ENCODE results near the gene ARHGAP45. TPM values are rescaled to one million over a fixed set of nuclear protein-coding genes. Genes with fewer than 3 reads are reported as not detected.

Gene ARHGAP45
- total RNA-seq, 1 donor from 2014 or later = 10.2 TPM

DNA sequence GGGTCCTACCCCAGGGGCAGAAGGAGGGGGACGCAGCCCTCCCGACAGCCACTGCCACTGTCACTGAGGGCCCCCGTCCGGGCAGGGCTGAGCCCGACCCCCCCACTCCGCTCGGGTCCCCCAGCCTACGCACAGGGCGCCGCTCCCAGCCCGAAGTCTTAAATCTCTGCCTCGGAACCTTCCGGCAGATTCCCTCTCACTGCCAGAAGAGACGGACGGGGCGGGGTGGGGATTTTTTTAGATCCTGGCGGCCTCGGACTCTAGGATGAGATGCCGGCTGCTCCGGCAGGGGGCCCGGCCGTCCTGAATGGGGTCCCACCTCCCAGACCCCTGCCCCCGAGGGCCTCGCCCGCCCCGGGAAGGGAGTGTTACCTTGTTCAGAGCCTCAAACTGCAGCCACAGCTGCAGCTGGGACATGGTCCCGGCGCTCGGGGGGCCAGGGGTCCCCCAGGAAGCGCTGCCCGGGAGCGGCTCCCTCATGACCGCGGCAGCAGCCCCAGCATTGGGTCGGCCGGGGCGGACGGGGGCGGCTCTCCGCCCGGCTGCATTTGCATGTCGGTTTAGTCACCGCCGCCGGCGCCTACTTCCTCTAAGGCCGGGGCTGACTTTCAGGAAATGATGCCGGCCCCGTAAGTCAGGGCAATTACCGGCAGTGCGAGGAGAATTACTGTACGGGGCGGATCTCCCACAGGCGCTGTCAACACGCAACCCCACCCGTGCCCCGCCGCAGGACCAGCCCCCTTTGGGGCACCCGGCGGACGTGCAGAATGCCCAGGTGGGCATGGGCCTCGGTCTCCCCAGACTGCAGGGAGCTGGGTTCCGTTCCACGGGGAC, 65.0 kb downstream of the ARHGAP45 start:
- peak; percentile 82 for DNase-seq (ENCODE audit: low read depth, low spot score)

DNA sequence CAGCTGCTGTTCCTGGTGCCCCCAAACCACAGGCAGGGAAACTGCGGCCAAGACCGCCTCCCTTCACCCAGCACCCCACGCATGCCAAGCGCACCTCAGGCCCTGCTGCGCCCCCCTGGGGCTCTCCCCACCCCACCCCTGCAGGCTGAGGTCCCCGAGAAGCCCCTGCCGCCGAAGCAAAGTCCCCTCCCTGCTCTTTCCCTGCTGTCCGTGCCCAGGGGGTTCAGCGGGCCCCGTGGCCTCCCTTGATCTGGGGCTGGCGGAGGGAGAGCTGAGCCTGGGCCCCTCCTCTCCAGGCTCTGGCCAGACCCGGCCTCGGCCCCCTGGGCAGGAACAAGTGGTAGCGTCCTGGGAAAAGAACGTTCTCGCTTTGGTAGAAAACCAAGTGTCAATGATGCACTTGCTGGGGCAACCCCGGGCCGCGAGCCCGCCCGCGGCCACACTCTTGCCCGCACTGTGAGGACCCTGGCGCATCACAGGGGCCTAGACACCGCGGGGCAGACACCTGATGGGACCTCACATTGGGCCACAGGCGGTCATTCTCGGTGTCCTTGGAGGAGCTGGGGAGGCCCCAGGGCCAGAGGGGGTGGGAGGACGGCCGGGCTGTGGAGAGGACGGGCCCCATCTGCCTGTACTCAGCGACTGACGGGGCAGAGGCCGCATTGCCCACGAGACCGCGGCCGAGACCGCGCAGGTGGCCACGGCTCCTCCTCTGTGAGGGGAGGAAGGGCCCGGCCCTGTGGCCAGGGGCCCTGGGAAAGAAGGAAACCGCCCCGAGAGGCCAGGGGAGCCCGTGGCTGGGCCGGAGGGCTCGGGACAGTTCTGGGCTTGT, 65.8 kb downstream of the ARHGAP45 start:
- no peak for DNase-seq (ENCODE audit: low read depth, low spot score)

DNA sequence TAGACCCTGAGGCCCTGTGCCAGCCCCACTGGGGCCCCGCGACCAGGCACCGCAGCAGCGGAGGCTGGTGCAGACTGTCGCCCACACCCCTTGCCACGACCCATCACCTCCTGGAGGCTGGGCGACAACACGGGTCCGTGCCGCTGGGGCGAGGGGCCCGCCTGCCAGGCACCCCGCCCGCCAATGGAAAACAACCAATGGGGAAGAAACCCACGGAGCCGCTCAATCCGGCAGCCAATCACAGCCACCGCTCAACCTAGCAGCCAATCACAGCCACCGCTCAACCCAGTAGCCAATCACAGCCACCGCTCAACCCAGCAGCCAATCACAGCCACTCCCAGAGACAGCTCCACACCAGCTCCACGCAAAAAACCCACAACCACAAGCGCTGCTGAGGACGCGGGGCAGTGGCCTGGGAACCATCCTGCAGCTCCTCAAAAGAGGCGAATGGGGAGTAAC, 66.5 kb downstream of the ARHGAP45 start:
- DNase-seq (ENCODE audit: low read depth, low spot score) = no peak

DNA sequence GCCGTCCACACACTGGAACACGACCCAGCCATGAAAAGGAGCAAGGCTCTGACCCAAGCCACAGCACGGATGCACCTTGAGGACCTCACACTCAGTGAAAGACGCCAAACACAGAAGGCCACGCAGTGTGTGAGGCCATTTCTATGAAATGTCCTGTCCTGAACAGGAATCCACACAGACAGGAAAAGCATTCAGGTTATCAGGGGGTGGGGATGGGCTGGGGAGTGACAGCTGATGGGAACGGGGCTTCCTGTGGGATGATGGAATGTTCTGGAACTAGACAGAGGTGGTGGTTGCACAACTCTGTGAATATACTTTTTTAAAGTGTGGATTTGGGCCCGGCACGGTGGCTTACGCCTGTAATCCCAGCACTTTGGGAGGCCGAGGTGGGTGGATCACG, 67.5 kb downstream of the ARHGAP45 start:
- no peak for DNase-seq (ENCODE audit: low read depth, low spot score)

DNA sequence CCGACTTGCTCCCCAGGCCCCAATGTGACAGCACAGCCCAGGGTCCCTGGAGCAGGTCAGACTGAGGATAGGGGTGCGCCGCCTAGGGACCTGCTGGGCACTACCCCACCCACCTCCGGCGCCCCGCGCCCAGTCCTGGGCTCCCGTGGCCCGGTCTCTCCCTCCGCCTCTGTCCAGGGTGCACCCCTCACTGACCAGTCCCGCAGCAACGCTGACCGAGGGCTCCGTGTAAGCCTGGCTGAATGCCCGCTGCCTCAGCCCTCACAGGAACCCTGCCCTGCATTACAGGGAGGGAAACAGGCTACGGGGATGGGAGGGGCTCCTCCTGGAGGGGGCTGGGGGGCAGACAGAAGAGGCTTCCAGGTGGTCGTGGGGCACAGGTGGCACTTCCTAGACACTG, 68.5 kb downstream of the ARHGAP45 start:
- DNase-seq (ENCODE audit: low read depth, low spot score) = no peak

DNA sequence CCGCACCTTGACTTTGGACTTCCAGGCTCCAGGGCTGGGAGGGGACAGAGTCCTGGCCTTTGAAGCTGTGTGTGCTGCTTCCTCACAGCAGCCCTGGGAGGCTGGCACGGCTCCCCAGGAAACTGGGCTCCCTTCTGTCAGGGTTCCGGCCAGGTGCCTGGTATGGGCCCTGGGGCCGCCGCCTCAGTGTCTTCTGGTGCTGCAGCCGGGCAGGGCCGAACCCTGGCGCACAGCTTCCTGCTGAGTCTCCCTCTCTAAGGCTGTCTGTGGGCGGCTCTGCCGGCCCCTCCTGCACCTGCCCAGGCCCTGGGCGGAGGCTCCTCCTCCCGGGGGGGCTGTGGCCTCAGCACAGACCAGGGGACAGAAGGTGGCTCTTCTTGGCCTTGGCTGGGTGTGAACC, 69.2 kb downstream of the ARHGAP45 start:
- no peak for DNase-seq (ENCODE audit: low read depth, low spot score)

Other genes with a start within 250 kb of the ARHGAP45 start
- 0.07 and 0.33 TPM in 2 replicates for gene PLPPR3, start 245.2 kb upstream of the ARHGAP45 start, total RNA-seq
- gene AZU1, start 239.3 kb upstream of the ARHGAP45 start, total RNA-seq = not detected in 2 replicates
- not detected in 2 replicates for gene PRTN3, start 226.2 kb upstream of the ARHGAP45 start, total RNA-seq
- not detected in 2 replicates for gene ELANE, start 214.9 kb upstream of the ARHGAP45 start, total RNA-seq
- 0.49 and 3.6 TPM in 2 replicates for gene CFD, start 207.5 kb upstream of the ARHGAP45 start, total RNA-seq
- gene MED16, start 174.0 kb upstream of the ARHGAP45 start, total RNA-seq = 22.9 and 27.0 TPM in 2 replicates
- gene RNU6-9, start 173.7 kb upstream of the ARHGAP45 start, total RNA-seq = not detected in 2 replicates
- 22.8 and 29.1 TPM in 2 replicates for gene R3HDM4, start 153.9 kb upstream of the ARHGAP45 start, total RNA-seq
- not detected in 2 replicates for gene KISS1R, start 149.8 kb upstream of the ARHGAP45 start, total RNA-seq
- 8.0 and 9.6 TPM in 2 replicates for gene ARID3A, start 141.1 kb upstream of the ARHGAP45 start, total RNA-seq
- 106 and 115 TPM in 2 replicates for gene WDR18, start 82.8 kb upstream of the ARHGAP45 start, total RNA-seq
- 0.39 and 0.59 TPM in 2 replicates for gene GRIN3B, start 66.7 kb upstream of the ARHGAP45 start, total RNA-seq
- 49.5 and 65.1 TPM in 2 replicates for gene TMEM259, start 46.0 kb upstream of the ARHGAP45 start, total RNA-seq
- gene RNU6-2, start 45.6 kb upstream of the ARHGAP45 start, total RNA-seq = not detected in 2 replicates
- gene CNN2, start 40.6 kb upstream of the ARHGAP45 start, total RNA-seq = 159 and 188 TPM in 2 replicates
- 3.5 and 5.9 TPM in 2 replicates for gene ABCA7, start 27.1 kb upstream of the ARHGAP45 start, total RNA-seq
- gene POLR2E, start 28.2 kb downstream of the ARHGAP45 start, total RNA-seq = 133 and 163 TPM in 2 replicates
- gene GPX4, start 36.8 kb downstream of the ARHGAP45 start, total RNA-seq = 380 and 410 TPM in 2 replicates
- 30.4 and 55.0 TPM in 2 replicates for gene SBNO2, start 107.1 kb downstream of the ARHGAP45 start, total RNA-seq
- gene STK11, start 138.6 kb downstream of the ARHGAP45 start, total RNA-seq = 100 and 131 TPM in 2 replicates
- gene CBARP, start 170.8 kb downstream of the ARHGAP45 start, total RNA-seq = 2.1 and 2.2 TPM in 2 replicates
- 21.4 and 28.9 TPM in 2 replicates for gene ATP5F1D, start 174.6 kb downstream of the ARHGAP45 start, total RNA-seq
- gene MIDN, start 181.4 kb downstream of the ARHGAP45 start, total RNA-seq = 11.4 and 13.4 TPM in 2 replicates
- gene CIRBP, start 202.2 kb downstream of the ARHGAP45 start, total RNA-seq = 99.5 and 247 TPM in 2 replicates
- 19.1 and 26.0 TPM in 2 replicates for gene FAM174C, start 208.4 kb downstream of the ARHGAP45 start, total RNA-seq
- gene EFNA2, start 218.7 kb downstream of the ARHGAP45 start, total RNA-seq = 0.07 TPM in 1 of 2 replicates, not detected in the other

Data from pulmonary artery endothelial cell (primary cell).